Lower leg skin (tissue), 4 donors: ENCODE data around the gene LZTR1. TPM values are rescaled to one million over a fixed set of nuclear protein-coding genes. Genes with fewer than 3 reads are reported as not detected.
"Not testable (repeated sequence)": the region's sequence is repeated elsewhere in the genome, so short reads cannot be mapped to it uniquely, and the experiment has no call there.

Experiments
- DNase-seq, 2 donors: peaks; one replicate each; pipeline ENCODE4 v3.0.0-alpha.2; 2019; ENCODE audit warnings: low spot score in 2 of 2
- H3K4me3 ChIP-seq: fragments of 200-600 bp; sonication (generic); 2 replicates; pipeline ENCODE4 v1.5.1; 2017; ENCODE audit warnings: mild to moderate bottlenecking, low read depth; ENCODE audit not compliant: poor library complexity, severe bottlenecking
- POLR2A ChIP-seq, 2 donors: fragments of 450-650 bp; IDR thresholded peaks; one replicate each; pipeline ENCODE4 v1.6.1; 2016 to 2017; ENCODE audit warnings: antibody characterized with exemption in 2 of 2, mild to moderate bottlenecking in 1 of 2, moderate library complexity in 1 of 2
- WGBS, 2 donors: methylation state at CpG; one replicate each; pipeline ENCODE4 v1.1.5; 2018; 5-methylcytosine and 5-hydroxymethylcytosine counted together
- intact Hi-C: fragments of 100-400 bp; cut with DNase I; formaldehyde crosslinking; loops from one replicate; pipeline ENCODE4 v1.15.0; 2023; ENCODE audit warnings: low total_unique reads
- total RNA-seq, 4 donors: library from RNA; depleted of rRNA; stranded (reverse); fragments of >200 nt; gene quantifications; one replicate each; pipeline ENCODE4 v1.1.0, GENCODE V29; 2016
- TF ChIP-seq, protein P1 (sequence below), 3 donors: fragments of 450-650 bp; IDR thresholded peaks; one replicate each; pipeline ENCODE4 v1.5.1; 2016; ENCODE audit warnings: antibody characterized with exemption in 3 of 3, mild to moderate bottlenecking in 3 of 3, moderate library complexity in 2 of 3

Gene LZTR1
- 10 to 100 TPM; 25.4 to 34.9 (median 28.4) TPM for total RNA-seq

DNA sequence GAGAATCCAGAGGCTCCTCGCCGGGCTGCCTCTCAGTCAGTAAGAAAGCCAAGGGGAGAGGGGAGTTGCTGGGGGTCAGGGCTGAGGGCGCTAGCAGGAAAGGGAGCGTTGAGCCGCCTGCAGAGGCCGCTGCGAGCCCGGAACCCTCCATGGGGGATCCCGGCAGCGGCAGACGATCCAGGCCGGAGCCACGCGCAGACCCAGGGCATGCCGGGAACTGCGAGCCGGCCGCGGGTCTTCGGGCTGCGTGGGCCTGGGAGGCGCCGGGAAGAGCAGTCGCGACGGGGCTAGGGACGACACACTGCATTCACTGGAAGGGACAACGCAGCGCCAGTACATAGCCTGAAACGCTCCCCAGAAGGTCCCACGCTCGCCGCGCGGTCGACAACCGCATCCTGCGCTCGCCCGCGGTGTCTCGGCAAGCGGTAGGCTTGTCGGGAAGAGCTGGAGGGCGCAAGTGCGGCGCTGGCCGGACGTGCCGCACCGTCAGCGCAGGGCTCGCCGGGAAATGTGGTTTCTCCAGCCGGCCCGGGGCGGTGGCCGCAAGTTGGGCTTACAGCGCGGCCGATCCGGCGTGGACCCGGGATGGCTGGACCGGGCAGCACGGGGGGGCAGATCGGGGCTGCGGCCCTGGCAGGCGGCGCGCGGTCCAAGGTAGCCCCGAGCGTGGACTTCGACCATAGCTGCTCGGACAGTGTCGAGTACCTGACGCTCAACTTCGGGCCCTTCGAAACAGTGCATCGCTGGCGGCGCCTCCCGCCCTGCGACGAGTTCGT, at the start of gene LZTR1:
TSS of gene LZTR1 (plus strand) at position 511 of the 776 bp plus-strand sequence. CDS start at position 586, 75 bp downstream.
- H3K4me3 ChIP-seq, result peak within 1 kb of the TSS; percentile 68
- 0% methylated on average over 58 to 76 of the region's 87 CpGs for WGBS, 2 donors
- TF ChIP-seq, protein P1, sequence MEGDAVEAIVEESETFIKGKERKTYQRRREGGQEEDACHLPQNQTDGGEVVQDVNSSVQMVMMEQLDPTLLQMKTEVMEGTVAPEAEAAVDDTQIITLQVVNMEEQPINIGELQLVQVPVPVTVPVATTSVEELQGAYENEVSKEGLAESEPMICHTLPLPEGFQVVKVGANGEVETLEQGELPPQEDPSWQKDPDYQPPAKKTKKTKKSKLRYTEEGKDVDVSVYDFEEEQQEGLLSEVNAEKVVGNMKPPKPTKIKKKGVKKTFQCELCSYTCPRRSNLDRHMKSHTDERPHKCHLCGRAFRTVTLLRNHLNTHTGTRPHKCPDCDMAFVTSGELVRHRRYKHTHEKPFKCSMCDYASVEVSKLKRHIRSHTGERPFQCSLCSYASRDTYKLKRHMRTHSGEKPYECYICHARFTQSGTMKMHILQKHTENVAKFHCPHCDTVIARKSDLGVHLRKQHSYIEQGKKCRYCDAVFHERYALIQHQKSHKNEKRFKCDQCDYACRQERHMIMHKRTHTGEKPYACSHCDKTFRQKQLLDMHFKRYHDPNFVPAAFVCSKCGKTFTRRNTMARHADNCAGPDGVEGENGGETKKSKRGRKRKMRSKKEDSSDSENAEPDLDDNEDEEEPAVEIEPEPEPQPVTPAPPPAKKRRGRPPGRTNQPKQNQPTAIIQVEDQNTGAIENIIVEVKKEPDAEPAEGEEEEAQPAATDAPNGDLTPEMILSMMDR (IDR thresholded peaks at IDR 0.05), result no peak
- TF ChIP-seq POLR2A (IDR thresholded peaks at IDR 0.05), result peak in 1 of 2 donors; percentile 62
- intact Hi-C loops, result no loop called here
- DNase-seq, result peak; percentile 59 to 95

DNA sequence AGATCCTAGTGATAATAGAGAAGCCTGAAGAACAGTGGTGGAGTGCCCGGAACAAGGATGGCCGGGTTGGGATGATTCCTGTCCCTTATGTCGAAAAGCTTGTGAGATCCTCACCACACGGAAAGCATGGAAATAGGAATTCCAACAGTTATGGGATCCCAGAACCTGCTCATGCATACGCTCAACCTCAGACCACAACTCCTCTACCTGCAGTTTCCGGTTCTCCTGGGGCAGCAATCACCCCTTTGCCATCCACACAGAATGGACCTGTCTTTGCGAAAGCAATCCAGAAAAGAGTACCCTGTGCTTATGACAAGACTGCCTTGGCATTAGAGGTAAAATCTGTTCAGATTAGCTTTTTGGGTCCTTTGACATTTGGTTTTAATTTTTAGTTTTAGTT, 48.2 kb upstream of the LZTR1 start:
- TF ChIP-seq, protein P1 (IDR thresholded peaks at IDR 0.05), result no peak
- TF ChIP-seq POLR2A (IDR thresholded peaks at IDR 0.05), result no peak
- no peak overlapping the region for H3K4me3 ChIP-seq
- 85 to 92% methylated on average over 7 of the region's 7 CpGs for WGBS, 2 donors
- intact Hi-C loops, result no loop called here
- DNase-seq, result no peak

DNA sequence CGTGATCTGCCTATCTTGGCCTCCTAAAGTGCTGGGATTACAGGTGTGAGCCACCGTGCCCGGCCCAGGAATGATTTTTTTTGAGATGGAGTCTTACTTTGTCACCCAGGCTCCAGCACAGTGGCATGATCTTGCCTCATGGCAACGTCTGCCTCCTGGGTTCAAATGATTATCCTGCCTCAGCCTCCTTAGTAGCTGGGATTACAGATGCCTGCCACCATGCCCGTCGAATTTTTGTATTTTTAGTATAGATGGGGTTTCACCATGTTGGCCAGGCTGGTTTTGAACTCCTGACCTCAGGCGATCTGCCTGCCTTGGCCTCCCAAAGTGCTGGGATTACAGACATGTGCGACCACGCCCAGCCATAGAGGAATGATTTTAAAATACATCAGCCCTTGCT, 47.0 kb upstream of the LZTR1 start:
- WGBS, 2 donors, result 86 to 87% methylated on average over 9 of the region's 9 CpGs
- intact Hi-C loops, DNase-seq, H3K4me3 ChIP-seq: not testable (repeated sequence)

DNA sequence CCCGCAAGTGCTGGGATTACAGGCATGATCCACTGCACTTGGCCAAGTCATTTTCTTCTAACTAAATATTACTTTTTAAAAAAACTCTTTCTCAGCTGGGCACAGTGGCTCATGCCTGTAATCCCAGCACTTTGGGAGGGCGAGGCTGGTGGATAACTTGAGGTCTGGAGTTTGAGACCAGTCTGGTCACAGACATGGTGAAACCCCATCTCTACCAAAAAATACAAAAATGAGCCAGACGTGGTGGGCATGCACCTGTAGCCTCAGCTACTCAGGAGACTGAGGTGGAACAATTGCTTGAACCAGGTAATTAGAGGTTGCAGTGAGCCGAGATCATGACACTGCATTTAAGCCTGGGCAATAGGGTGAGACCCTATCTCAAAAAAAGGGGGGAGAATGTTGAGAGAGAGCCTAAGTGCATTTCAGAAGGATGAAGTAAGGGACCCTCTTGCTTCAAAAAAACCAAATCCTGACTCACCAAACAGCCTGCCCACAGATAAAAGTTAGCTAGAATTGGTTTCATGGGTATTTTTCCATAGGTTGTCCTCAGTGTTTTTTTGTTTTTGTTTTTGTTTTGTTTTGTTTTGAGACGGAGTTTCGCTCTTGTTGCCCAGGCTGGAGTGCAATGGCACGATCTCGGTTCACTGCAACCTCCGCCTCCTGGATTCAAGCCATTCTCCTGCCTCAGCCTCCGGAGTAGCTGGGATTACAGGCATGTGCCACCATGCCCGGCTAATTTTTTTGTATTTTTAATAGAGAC, 46.1 kb upstream of the LZTR1 start:
- 67% methylated on average over 11 of the region's 11 CpGs for WGBS, 2 donors
- DNase-seq, intact Hi-C loops, H3K4me3 ChIP-seq: not testable (repeated sequence)

DNA sequence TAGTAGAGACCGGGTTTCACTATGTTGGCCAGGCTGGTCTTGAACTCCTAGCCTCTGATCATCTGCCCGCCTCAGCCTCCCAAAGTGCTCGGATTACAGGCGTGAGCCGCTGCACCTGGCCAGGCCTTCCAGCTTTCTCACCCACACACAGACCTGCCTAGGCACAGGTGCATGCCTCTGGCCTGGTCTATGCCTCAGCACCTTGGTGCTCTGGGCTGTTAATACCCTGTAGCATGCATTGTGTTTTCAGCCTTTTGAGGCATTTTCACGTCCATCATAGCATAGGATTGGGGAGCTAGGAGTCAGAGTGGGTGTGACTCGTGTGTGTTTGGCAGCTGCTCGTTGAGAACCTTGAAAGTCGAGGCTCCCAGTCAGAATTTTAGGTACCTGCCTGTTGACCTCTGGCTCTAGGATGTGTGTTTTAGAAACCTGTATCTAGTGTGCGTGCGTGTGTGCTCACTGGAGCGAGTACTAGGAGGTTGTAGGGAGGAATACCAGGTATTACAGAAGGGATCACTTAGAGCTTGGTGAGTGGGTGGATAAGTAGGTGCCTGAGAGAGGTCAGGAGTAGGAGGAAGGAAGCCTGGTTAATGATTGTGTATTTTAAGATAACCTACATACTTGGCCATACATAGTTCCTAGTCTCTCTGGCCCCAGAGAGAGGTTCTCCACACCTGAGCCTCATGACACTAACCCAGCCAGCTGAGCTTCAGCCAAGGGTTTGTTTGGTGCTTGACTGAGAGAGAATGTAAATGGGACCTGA, 44.9 kb upstream of the LZTR1 start:
- intact Hi-C loops, result no loop called here
- no peak for DNase-seq
- H3K4me3 ChIP-seq, result no peak overlapping the region
- 62 to 67% methylated on average over 12 of the region's 12 CpGs for WGBS, 2 donors
- TF ChIP-seq, protein P1 (IDR thresholded peaks at IDR 0.05), result no peak
- TF ChIP-seq POLR2A (IDR thresholded peaks at IDR 0.05), result no peak

DNA sequence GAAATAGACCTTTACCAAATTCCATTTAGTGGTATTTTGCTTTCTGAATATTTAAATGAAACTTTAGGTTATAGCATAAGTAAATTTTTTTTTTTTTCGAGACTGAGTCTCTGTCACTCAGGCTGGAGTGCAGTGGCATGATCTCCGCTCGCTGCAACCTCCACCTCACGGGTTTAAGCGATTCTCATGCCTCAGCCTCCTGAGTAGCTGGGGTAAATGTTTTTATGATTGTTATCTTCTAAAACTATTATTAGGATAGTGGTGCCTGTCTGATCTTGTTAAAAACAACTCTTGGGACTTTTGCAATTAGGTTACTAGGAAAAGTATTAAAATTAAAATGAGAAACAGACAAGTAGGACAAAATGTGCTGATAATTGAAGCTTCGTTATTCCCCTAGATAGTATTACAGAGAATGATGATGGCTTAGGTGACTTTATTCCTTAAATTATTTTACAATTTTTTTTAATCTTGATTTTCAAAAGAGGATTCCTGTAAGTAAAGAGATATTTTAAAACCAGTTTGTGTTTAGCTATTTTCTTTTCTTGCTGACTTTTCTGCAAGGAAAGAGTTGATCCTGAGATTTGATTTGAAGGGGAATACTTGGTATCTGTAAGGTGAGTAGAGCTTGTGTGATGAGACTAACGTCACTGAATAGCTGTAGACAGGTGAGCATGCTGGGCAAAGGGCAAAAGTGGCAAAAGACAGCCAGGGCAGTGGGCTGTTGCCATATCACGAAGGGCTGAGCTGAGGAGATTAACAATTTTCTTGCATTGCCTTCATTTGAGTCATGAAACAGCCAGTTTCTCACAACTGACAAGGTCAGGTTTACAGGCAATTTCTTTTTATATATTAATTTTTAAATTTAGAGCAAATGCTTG, 44.1 kb upstream of the LZTR1 start:
- intact Hi-C loops, result no loop called here
- 52 to 59% methylated on average over 8 of the region's 8 CpGs for WGBS, 2 donors
- TF ChIP-seq, protein P1 (IDR thresholded peaks at IDR 0.05), result no peak
- no peak for TF ChIP-seq POLR2A (IDR thresholded peaks at IDR 0.05)
- H3K4me3 ChIP-seq, result no peak overlapping the region
- no peak for DNase-seq

DNA sequence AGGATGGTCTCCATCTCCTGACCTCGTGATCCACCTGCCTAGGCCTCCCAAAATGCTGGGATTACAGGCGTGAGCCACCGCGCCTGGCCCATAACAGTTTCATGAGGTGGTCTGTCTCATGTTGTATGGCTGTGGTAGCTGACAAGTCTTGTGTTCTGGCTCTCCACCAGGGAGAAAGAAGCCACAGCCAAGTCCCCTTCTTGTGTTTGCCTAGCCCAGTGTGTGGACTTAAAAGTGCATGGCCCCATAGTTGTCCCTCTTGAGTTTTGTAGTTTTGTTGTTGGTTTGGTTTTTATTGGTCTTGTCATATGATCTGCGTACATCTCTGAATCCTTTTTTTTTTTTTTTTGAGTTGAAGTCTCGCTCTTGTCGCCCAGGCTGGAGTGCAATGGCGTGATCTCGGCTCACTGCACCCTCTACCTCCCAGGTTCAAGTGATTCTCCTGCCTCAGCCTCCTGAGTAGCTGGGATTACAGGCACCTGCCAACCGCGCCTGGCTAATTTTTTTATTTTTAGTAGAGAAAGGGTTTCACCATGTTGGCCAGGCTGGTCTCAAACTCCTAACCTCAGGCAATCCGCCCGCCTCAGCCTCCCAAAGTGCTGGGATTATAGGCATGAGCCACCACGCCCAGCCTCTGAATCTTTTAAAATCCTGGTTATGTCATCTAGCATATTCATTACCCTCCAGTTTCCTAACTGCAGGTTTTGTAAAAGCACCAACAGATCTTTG, 42.5 kb upstream of the LZTR1 start:
- intact Hi-C loops, H3K4me3 ChIP-seq, DNase-seq: not testable (repeated sequence)
- 80 to 81% methylated on average over 14 of the region's 14 CpGs for whole genome bisulfite sequencing, 2 donors
